Spleen (tissue), 11 donors: ENCODE results near the gene CTSD. TPM values are rescaled to one million over a fixed set of nuclear protein-coding genes. Genes with fewer than 3 reads are reported as not detected.
A peak's percentile ranks its signal among the peaks of the same experiment; 100 is the strongest.

Source experiments
- DNase-seq: peaks from one replicate; pipeline ENCODE4 v3.0.0-alpha.2; 2020
- H3K27ac ChIP-seq, 8 donors: fragments of 200-600 bp; sonication (generic) in 7 of 8; 1 replicate in 4 of 8; 2 replicates in 4 of 8; pipeline versions ENCODE4 v1.5.0 to v1.8.0; 2016 to 2021; ENCODE audit warnings: inconsistent platforms in 4 of 8, mild to moderate bottlenecking in 4 of 8, moderate library complexity in 1 of 8
- H3K27me3 ChIP-seq, 7 donors: fragments of 200-600 bp; sonication (generic) in 6 of 7; replicated peaks in 1 of 7; 1 replicate in 4 of 7; 2 replicates in 3 of 7; pipeline versions ENCODE4 v1.5.0 to v1.8.0; 2016 to 2021; ENCODE audit warnings: inconsistent platforms in 3 of 7, mild to moderate bottlenecking in 1 of 7
- H3K36me3 ChIP-seq, 6 donors: fragments of 200-600 bp; sonication (generic) in 5 of 6; 1 replicate in 4 of 6; 2 replicates in 2 of 6; pipeline versions ENCODE4 v1.5.0 to v1.8.0; 2016 to 2021; ENCODE audit warnings: inconsistent platforms in 2 of 6
- H3K4me1 ChIP-seq, 6 donors: fragments of 200-600 bp; sonication (generic) in 5 of 6; 1 replicate in 3 of 6; 2 replicates in 3 of 6; pipeline versions ENCODE4 v1.5.0 to v1.8.0; 2016 to 2021; ENCODE audit warnings: inconsistent platforms in 3 of 6
- H3K4me3 ChIP-seq, 8 donors: fragments of 200-600 bp; sonication (generic) in 7 of 8; 1 replicate in 4 of 8; 2 replicates in 4 of 8; pipeline versions ENCODE4 v1.5.0 to v1.8.0; 2016 to 2021; ENCODE audit warnings: inconsistent platforms in 4 of 8, mild to moderate bottlenecking in 4 of 8, moderate library complexity in 2 of 8
- H3K9me3 ChIP-seq, 8 donors: fragments of 200-600 bp; sonication (generic) in 7 of 8; 1 replicate in 4 of 8; 2 replicates in 4 of 8; pipeline versions ENCODE4 v1.5.0 to v1.8.0; 2016 to 2021; ENCODE audit warnings: inconsistent platforms in 4 of 8
- POLR2A ChIP-seq, 3 donors: fragments of 450-650 bp; IDR thresholded peaks; one replicate each; pipeline ENCODE4 v1.5.1; 2017; ENCODE audit warnings: antibody characterized with exemption in 3 of 3, mild to moderate bottlenecking in 1 of 3
- POLR2AphosphoS5 ChIP-seq, 3 donors: sonication (generic); formaldehyde crosslinking; IDR thresholded peaks; one replicate each; pipeline ENCODE4 v1.5.1; 2017; ENCODE audit warnings: antibody characterized with exemption in 3 of 3
- WGBS, 5 donors: extraction: QIAGEN DNeasy Blood & Tissue Kit in 3 of 5; methylation state at CpG; one replicate each; pipeline versions ENCODE4 v1.1.5 to v1.1.7; 2013 to 2018; 5-methylcytosine and 5-hydroxymethylcytosine counted together
- intact Hi-C: fragments of 100-400 bp; cut with DNase I; formaldehyde crosslinking; loops from one replicate; pipeline ENCODE4 v1.15.0; 2023; ENCODE audit warnings: low total_unique reads
- polyA plus RNA-seq, 3 donors: library from polyadenylated mRNA; stranded (reverse); fragments of 200-250 nt; gene quantifications; one replicate each; pipeline ENCODE4 v1.2.1, GENCODE V29; 2013
- total RNA-seq, 7 donors: library from RNA; depleted of rRNA in 3 of 7; stranded (reverse); fragments of >200 nt in 3 of 7; fragmentation: NEBNext Ultra II Directional in 4 of 7; extraction: Animal tissue kit (Norgen Biotek cat#: 25700) in 4 of 7; gene quantifications; one replicate each; pipeline versions ENCODE4 v1.1.0 to v1.2.1, GENCODE V29; 2016 to 2021
- TF ChIP-seq, protein P1 (sequence below), 11 experiments: fragments of 200-600 bp in 7 of 11; fragments of 450-650 bp in 4 of 11; sonication (generic) in 4 of 11; IDR thresholded peaks in 8 of 11; conservative IDR thresholded peaks in 3 of 11; 1 replicate in 7 of 11; 2 replicates in 4 of 11; pipeline versions ENCODE4 v1.4.0 to v1.8.0; 2016 to 2021; ENCODE audit warnings: antibody characterized with exemption in 11 of 11, inconsistent platforms in 4 of 11, mild to moderate bottlenecking in 1 of 11
- donor health status: healthy with polysubstance abuse.
- donor health status: DM: no; HTN: no; CAD: no; lungs with moderate emphysema.
- donor health status: DM: no; HTN: no; CAD: no.
- donor health status: Bipolar disorder and iron deficiency.
- donor health status: healthy.
- donor health status: DM: no; HTN: no; CAD: no.
- donor health status: DM: yes; HTN: yes; CAD: no.

The CTSD gene
- total and polyA plus RNA-seq, 10 donors = 289 to 1,234 (median 736) TPM

DNA sequence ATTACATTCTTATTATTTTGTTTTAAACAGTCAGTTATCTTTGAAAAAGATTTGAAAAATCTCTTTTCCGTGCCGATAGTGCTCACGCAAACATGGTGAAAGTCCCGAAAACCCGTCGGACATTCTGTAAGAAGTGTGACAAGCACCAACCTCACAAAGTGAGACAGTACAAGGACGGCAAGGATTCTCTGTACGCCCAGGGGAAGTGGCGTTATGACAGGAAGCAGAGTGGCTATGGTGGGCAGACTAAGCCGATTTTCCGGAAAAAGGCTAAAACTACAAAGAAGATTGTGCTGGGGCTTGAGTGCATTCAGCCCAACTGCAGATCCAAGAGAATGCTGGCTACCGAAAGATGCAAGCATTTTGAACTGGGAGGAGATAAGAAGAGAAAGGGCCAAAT, 28.7 kb upstream of the CTSD start:
- H3K27ac ChIP-seq = peak overlapping the region in 4 of 8 donors; percentile 13 to 54 (median 24)

DNA sequence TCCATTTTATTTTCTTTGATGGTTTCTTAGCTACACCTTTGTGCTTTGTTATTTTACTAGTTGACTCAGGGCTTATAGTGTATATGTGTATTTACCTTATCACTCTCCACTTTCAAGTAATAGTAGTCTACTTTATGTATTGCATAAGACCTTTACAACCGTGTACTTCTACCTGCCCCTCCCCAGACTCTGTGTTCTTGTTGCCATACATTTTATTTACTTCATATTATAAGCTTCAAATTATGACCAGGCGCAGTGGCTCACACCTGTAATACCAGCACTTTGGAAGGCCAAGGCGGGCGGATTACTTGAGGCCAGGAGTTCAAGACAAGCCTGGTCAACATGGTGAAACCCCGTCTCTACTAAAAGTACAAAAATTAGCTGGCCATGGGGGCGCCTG, 28.2 kb upstream of the CTSD start:
- intact Hi-C loops = no loop called here
- Histone ChIP-seq H3K27me3 (no peaks in the 10 kb centered on the region), H3K4me3 (no peak overlapping the region), H3K36me3 (no peaks in the 10 kb centered on the region), H3K9me3 (peaks cover 0 to 8% (median 0%) of the 10 kb centered on the region in 8 donors), H3K27ac (no peak overlapping the region), H3K4me1 (peaks cover 0 to 10% (median 2%) of the 10 kb centered on the region in 6 donors)
- no peak for DNase-seq
- no peak for TF ChIP-seq POLR2AphosphoS5 (IDR thresholded peaks at IDR 0.05)
- TF ChIP-seq, protein P1, sequence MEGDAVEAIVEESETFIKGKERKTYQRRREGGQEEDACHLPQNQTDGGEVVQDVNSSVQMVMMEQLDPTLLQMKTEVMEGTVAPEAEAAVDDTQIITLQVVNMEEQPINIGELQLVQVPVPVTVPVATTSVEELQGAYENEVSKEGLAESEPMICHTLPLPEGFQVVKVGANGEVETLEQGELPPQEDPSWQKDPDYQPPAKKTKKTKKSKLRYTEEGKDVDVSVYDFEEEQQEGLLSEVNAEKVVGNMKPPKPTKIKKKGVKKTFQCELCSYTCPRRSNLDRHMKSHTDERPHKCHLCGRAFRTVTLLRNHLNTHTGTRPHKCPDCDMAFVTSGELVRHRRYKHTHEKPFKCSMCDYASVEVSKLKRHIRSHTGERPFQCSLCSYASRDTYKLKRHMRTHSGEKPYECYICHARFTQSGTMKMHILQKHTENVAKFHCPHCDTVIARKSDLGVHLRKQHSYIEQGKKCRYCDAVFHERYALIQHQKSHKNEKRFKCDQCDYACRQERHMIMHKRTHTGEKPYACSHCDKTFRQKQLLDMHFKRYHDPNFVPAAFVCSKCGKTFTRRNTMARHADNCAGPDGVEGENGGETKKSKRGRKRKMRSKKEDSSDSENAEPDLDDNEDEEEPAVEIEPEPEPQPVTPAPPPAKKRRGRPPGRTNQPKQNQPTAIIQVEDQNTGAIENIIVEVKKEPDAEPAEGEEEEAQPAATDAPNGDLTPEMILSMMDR (IDR thresholded peaks at IDR 0.05 in 8 of 11, conservative IDR thresholded peaks at IDR 0.05 in 3 of 11) = no peak
- TF ChIP-seq POLR2A (IDR thresholded peaks at IDR 0.05) = no peak
- WGBS, 5 donors = 86 to 94% (median 90%) methylated on average over 6 of the region's 6 CpGs

More for the DNA sequence above, 28.7 kb upstream of the CTSD start:
- Histone ChIP-seq H3K27me3 (peaks cover 0 to 2% (median 0%) of the 10 kb centered on the region in 7 donors), H3K4me1 (peaks cover 0 to 10% (median 2%) of the 10 kb centered on the region in 6 donors), H3K9me3 (peaks cover 0 to 8% (median 0%) of the 10 kb centered on the region in 8 donors), H3K36me3 (no peaks in the 10 kb centered on the region), H3K4me3 (no peak overlapping the region)
- no peak for DNase-seq
- 41 to 63% (median 50%) methylated on average over 12 of the region's 12 CpGs for WGBS, 5 donors
- intact Hi-C loops = no loop called here
- TF ChIP-seq POLR2A (IDR thresholded peaks at IDR 0.05) (no peak), POLR2AphosphoS5 (IDR thresholded peaks at IDR 0.05) (no peak)
- TF ChIP-seq, protein P1 (IDR thresholded peaks at IDR 0.05 in 8 of 11, conservative IDR thresholded peaks at IDR 0.05 in 3 of 11) = no peak

DNA sequence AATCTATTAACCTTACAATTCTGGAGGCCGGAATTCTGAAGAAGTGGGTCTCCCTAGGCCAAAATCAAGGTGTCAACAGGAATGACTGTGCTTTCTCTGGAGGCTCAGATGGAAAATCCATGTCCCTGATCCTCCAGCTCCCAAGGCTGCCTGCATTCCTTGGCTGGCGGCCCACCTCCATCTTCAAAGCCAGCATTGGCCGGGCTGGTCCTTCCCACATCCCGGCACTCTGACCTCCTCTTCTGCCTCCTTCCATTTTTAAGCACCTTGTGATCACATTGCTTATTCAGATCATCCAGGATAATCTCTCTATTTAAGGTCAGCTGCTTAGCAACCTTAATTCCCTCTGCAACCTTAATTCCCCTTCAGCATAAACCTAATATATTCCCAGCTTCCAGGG, 22.7 kb upstream of the CTSD start:
- TF ChIP-seq, protein P1 (IDR thresholded peaks at IDR 0.05 in 8 of 11, conservative IDR thresholded peaks at IDR 0.05 in 3 of 11) = no peak
- TF ChIP-seq POLR2AphosphoS5 (IDR thresholded peaks at IDR 0.05) = no peak
- TF ChIP-seq POLR2A (IDR thresholded peaks at IDR 0.05) = no peak
- Histone ChIP-seq H3K9me3 (no peaks in the 10 kb centered on the region), H3K36me3 (no peaks in the 10 kb centered on the region), H3K27me3 (no peaks in the 10 kb centered on the region), H3K27ac (no peak overlapping the region), H3K4me3 (no peak overlapping the region), H3K4me1 (peaks cover under 1 to 30% (median 17%) of the 10 kb centered on the region in 6 donors)
- intact Hi-C loops = no loop called here
- DNase-seq = no peak
- 91 to 95% (median 93%) methylated on average over 4 of the region's 4 CpGs for WGBS, 5 donors

DNA sequence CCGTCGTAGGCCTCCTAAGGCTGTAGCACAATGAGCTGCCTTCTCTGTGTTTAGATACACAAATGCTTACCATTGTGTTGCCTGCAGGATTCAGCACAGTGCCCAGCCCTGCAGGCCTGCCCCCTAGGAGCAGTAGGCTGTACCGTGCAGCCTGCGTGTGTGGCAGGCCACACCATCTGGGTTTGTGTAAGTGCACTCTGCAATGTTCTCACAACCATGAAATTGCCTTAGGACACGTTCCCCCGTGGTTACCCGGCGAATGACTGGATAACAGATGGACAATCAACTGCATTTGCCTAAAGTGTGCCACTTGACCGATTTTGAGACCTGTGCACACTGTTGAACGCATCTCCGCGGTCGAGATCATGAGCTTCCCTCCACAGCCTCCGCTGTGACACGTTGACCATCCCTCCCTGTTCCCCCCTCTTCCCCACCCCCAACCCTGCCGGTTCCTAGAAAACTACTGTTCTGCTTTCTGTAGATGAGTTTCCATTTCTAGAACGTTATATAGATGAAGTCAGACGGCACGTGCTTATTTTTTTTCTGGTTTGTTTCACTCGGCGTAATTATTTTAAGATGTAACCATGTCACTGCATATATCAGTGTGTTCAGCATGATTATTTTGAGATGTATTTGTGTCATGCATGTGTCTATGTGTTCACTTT, 22.2 kb upstream of the CTSD start:
- no peak for DNase-seq
- TF ChIP-seq POLR2AphosphoS5 (IDR thresholded peaks at IDR 0.05) (no peak), POLR2A (IDR thresholded peaks at IDR 0.05) (no peak)
- TF ChIP-seq, protein P1 (IDR thresholded peaks at IDR 0.05 in 8 of 11, conservative IDR thresholded peaks at IDR 0.05 in 3 of 11) = no peak
- Histone ChIP-seq H3K4me3 (no peak overlapping the region), H3K27me3 (no peaks in the 10 kb centered on the region), H3K4me1 (peaks cover 3 to 36% (median 23%) of the 10 kb centered on the region in 6 donors), H3K27ac (no peak overlapping the region), H3K9me3 (no peaks in the 10 kb centered on the region), H3K36me3 (no peaks in the 10 kb centered on the region)
- WGBS, 5 donors = 67 to 79% (median 72%) methylated on average over 21 of the region's 21 CpGs
- intact Hi-C loops = no loop called here
